Measurements from ENCODE around the gene ERGIC1.

DNA sequence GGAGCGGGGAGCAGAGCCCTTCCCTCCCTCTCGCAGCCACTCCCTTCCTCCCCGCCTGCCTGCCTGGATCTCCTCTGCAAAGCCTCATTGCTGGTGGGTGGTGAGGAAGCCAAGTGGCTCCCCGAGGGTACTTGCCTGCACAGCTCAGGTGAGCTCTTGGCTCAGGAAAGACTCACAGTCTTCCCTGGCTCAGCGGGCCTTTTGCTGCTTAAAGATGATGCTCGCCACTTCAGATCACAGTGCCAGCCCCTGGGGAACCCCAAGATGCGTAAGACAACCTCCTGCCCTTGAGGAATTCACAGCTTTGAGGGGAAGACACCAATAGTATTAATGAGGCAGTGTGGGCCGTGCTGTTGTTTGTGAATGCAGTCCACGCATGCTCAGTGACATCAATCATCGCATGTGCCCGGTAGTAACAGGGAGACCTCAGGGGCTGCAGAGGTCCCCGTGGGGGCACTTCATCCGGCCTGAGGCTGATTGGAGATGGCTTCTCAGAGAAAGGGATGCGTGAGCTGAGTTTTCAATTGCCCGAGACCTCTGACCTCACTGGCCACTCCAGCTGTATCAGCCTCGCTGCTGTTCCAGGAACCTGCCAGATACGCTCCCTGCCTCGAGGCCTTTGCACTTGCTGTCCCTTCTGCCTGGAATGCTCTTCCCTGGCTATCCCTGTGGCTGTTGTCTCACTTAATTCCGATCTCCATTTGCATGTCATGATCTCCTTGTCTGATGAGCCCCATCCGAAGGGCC lies 36.8 kb downstream of the ERGIC1 start:
- TF ChIP-seq, protein P1, sequence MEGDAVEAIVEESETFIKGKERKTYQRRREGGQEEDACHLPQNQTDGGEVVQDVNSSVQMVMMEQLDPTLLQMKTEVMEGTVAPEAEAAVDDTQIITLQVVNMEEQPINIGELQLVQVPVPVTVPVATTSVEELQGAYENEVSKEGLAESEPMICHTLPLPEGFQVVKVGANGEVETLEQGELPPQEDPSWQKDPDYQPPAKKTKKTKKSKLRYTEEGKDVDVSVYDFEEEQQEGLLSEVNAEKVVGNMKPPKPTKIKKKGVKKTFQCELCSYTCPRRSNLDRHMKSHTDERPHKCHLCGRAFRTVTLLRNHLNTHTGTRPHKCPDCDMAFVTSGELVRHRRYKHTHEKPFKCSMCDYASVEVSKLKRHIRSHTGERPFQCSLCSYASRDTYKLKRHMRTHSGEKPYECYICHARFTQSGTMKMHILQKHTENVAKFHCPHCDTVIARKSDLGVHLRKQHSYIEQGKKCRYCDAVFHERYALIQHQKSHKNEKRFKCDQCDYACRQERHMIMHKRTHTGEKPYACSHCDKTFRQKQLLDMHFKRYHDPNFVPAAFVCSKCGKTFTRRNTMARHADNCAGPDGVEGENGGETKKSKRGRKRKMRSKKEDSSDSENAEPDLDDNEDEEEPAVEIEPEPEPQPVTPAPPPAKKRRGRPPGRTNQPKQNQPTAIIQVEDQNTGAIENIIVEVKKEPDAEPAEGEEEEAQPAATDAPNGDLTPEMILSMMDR (IDR thresholded peaks at IDR 0.05; ENCODE audit: insufficient read depth, low read length, poor library complexity, severe bottlenecking), result no peak
- no peak for TF ChIP-seq EZH2phosphoT487 (conservative IDR thresholded peaks at IDR 0.05; ENCODE audit: low read length)
